HL-60 (cell line): ENCODE data around the gene SOX18.

ENCODE experiments used
- DNase-seq, 2 experiments: peaks; one replicate each; pipeline ENCODE4 v3.0.0-alpha.2; 2010 to 2020; ENCODE audit warnings: low read depth in 1 of 2, low spot score in 1 of 2
- H3K27ac ChIP-seq: fragments of 250-450 bp; sonication (Bioruptor Pico); replicated peaks from 2 replicates; pipeline ENCODE4 v1.5.1; 2020; ENCODE audit warnings: mild to moderate bottlenecking, moderate library complexity
- H3K27me3 ChIP-seq: fragments of 250-450 bp; sonication (Bioruptor Pico); 2 replicates; pipeline ENCODE4 v1.5.1; 2021; ENCODE audit warnings: mild to moderate bottlenecking, moderate library complexity; ENCODE audit not compliant: insufficient read depth, poor library complexity, severe bottlenecking
- H3K4me3 ChIP-seq: replicated peaks from 2 replicates; pipeline ENCODE4 v1.5.1; 2011; ENCODE audit warnings: mild to moderate bottlenecking, control low read depth, low read length; ENCODE audit not compliant: insufficient read depth
- GABPA ChIP-seq: IDR thresholded peaks from 2 replicates; pipeline ENCODE4 v1.6.1; 2012; ENCODE audit warnings: low read depth
- POLR2AphosphoS5 ChIP-seq: IDR thresholded peaks from 2 replicates; pipeline ENCODE4 v1.6.1; 2012; ENCODE audit warnings: low read depth
- SPI1 ChIP-seq: IDR thresholded peaks from 2 replicates; pipeline ENCODE4 v1.6.1; 2012; ENCODE audit warnings: low read depth, mild to moderate bottlenecking, borderline replicate concordance
- TF ChIP-seq, protein P1 (sequence below): IDR thresholded peaks from one replicate; pipeline ENCODE4 v1.5.1; 2011; ENCODE audit warnings: low read length, control low read depth, inconsistent platforms; ENCODE audit not compliant: insufficient read depth
- TF ChIP-seq, protein P2 (sequence below): IDR thresholded peaks from 2 replicates; pipeline ENCODE4 v1.6.1; 2012; ENCODE audit warnings: low read depth; ENCODE audit not compliant: insufficient replicate concordance

SOX18 gene

DNA sequence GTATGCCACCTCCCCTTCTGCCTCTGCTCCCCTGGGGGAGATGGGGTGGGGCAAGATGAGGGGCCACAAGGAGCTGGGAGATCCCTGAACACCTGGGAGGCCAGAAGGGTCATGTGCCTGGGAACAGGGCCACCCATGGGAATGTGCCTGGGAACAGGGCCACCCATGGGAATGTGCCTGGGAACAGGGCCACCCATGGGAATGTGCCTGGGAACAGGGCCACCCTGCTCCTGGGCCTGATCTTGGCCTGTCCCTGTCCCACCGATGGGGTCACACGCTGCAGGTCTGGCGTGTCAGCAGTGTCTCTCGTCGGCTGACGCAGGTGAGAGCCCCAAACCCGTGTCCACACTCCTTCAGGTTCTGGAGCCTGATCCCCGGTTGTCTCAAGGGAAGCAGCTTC is 25.5 kb upstream of the SOX18 start:
- no peak overlapping the region for H3K4me3 ChIP-seq
- no peaks in the 10 kb centered on the region for H3K27me3 ChIP-seq
- TF ChIP-seq, protein P1, sequence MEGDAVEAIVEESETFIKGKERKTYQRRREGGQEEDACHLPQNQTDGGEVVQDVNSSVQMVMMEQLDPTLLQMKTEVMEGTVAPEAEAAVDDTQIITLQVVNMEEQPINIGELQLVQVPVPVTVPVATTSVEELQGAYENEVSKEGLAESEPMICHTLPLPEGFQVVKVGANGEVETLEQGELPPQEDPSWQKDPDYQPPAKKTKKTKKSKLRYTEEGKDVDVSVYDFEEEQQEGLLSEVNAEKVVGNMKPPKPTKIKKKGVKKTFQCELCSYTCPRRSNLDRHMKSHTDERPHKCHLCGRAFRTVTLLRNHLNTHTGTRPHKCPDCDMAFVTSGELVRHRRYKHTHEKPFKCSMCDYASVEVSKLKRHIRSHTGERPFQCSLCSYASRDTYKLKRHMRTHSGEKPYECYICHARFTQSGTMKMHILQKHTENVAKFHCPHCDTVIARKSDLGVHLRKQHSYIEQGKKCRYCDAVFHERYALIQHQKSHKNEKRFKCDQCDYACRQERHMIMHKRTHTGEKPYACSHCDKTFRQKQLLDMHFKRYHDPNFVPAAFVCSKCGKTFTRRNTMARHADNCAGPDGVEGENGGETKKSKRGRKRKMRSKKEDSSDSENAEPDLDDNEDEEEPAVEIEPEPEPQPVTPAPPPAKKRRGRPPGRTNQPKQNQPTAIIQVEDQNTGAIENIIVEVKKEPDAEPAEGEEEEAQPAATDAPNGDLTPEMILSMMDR: no peak
- no peak for TF ChIP-seq SPI1
- no peak for TF ChIP-seq GABPA
- TF ChIP-seq, protein P2, sequence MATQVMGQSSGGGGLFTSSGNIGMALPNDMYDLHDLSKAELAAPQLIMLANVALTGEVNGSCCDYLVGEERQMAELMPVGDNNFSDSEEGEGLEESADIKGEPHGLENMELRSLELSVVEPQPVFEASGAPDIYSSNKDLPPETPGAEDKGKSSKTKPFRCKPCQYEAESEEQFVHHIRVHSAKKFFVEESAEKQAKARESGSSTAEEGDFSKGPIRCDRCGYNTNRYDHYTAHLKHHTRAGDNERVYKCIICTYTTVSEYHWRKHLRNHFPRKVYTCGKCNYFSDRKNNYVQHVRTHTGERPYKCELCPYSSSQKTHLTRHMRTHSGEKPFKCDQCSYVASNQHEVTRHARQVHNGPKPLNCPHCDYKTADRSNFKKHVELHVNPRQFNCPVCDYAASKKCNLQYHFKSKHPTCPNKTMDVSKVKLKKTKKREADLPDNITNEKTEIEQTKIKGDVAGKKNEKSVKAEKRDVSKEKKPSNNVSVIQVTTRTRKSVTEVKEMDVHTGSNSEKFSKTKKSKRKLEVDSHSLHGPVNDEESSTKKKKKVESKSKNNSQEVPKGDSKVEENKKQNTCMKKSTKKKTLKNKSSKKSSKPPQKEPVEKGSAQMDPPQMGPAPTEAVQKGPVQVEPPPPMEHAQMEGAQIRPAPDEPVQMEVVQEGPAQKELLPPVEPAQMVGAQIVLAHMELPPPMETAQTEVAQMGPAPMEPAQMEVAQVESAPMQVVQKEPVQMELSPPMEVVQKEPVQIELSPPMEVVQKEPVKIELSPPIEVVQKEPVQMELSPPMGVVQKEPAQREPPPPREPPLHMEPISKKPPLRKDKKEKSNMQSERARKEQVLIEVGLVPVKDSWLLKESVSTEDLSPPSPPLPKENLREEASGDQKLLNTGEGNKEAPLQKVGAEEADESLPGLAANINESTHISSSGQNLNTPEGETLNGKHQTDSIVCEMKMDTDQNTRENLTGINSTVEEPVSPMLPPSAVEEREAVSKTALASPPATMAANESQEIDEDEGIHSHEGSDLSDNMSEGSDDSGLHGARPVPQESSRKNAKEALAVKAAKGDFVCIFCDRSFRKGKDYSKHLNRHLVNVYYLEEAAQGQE: no peak
- TF ChIP-seq POLR2AphosphoS5: no peak
- peak overlapping the region; percentile 97 for H3K27ac ChIP-seq
- no peak for DNase-seq

- Histone ChIP-seq H3K4me3 (no peak overlapping the region), H3K27me3 (no peaks in the 10 kb centered on the region), H3K27ac (peak overlapping the region; percentile 97)
- TF ChIP-seq, protein P2: no peak
- TF ChIP-seq SPI1: no peak
- TF ChIP-seq, protein P1: no peak
- TF ChIP-seq GABPA: no peak
- no peak for TF ChIP-seq POLR2AphosphoS5
- no peak for DNase-seq
These were observed 24.8 kb upstream of the SOX18 start for GRCh38 chr20:64074184-64074789.

DNA sequence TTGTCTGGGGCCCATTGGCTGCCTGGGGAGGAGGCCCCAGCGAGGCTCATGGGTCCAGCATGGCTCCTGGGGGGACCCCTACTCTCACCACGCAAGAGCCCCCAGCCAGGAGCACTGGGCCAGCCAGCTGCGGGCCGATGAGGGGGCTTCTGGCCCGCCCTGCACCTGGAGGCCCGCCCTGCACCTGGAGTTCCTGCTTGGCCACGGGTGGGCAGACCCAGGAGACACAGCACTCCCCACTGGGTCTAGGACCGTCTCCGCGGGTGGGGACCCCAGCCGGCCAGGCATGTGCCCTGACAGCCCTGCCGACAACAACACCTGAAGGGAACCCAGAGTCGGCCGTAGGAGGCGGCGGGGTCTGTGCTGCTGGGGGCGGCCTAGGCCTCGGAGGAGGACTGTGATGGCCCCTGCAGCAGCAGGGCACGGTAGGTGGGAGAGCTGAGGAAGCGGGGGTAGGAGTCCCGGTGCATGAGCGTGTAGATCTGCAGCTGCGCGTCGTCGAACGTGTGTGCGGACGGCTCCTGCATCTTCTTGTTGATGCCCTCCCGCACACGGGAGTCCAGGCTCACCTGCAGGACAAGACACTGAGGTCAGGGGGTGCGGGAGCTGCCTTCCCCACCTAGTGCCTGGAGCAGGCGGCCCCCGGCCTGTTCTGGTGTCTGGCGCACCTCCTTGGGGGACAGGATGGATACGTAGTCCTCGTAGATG is 24.2 kb upstream of the SOX18 start:
- TF ChIP-seq SPI1 (no peak), POLR2AphosphoS5 (no peak), GABPA (no peak)
- TF ChIP-seq, protein P2: no peak
- TF ChIP-seq, protein P1: no peak
- no peak for DNase-seq
- H3K27ac ChIP-seq: no peak overlapping the region; the same call in 1 of the 2 replicates
- H3K27me3 ChIP-seq: no peaks in the 10 kb centered on the region
- H3K4me3 ChIP-seq: no peak overlapping the region
